Measurements from ENCODE around the gene RHO.

DNA sequence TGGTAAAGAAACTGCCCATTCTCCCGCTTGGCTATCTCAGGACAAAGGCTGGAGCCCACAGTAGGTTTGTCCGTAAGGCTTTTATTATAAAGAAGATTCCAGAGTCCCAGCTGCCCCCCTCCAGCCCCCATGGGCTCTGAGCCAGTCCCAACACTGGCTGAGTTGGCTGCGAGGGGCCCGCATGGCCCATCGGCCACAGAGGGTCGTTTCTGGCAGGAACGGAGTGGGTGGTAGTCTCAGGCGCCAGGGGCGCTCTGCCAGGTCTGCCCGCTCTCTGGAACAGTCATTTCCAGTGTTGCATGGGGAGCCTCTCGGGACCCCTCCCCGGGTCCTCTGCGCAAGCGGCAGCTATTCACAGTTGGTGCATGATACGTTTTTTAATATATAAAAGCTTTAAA is 26.7 kb downstream of the RHO start:
- TF ChIP-seq, protein P1, sequence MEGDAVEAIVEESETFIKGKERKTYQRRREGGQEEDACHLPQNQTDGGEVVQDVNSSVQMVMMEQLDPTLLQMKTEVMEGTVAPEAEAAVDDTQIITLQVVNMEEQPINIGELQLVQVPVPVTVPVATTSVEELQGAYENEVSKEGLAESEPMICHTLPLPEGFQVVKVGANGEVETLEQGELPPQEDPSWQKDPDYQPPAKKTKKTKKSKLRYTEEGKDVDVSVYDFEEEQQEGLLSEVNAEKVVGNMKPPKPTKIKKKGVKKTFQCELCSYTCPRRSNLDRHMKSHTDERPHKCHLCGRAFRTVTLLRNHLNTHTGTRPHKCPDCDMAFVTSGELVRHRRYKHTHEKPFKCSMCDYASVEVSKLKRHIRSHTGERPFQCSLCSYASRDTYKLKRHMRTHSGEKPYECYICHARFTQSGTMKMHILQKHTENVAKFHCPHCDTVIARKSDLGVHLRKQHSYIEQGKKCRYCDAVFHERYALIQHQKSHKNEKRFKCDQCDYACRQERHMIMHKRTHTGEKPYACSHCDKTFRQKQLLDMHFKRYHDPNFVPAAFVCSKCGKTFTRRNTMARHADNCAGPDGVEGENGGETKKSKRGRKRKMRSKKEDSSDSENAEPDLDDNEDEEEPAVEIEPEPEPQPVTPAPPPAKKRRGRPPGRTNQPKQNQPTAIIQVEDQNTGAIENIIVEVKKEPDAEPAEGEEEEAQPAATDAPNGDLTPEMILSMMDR (IDR thresholded peaks at IDR 0.05) = no peak
- no peak for TF ChIP-seq EZH2 (IDR thresholded peaks at IDR 0.05; ENCODE audit: borderline replicate concordance, insufficient read depth, low read depth, low read length, poor library complexity, severe bottlenecking)

Data from B cell (primary cell).